Pulmonary artery endothelial cell (primary cell): ENCODE results near the gene VRK3. TPM values are rescaled to one million over a fixed set of nuclear protein-coding genes. Genes with fewer than 3 reads are reported as not detected.
A peak's percentile ranks its signal among the peaks of the same experiment; 100 is the strongest.

Experiments used
- DNase-seq: peaks from one replicate; pipeline ENCODE4 v3.0.0-alpha.2; 2011; ENCODE audit warnings: low read depth, low spot score
- total RNA-seq: library from RNA; depleted of rRNA; stranded (reverse); fragments of >200 nt; gene quantifications from 2 replicates; pipeline ENCODE4 v1.2.3, GENCODE V29; 2014

The VRK3 gene
- total RNA-seq, 1 donor from 2014 or later, result 16.4 TPM

DNA sequence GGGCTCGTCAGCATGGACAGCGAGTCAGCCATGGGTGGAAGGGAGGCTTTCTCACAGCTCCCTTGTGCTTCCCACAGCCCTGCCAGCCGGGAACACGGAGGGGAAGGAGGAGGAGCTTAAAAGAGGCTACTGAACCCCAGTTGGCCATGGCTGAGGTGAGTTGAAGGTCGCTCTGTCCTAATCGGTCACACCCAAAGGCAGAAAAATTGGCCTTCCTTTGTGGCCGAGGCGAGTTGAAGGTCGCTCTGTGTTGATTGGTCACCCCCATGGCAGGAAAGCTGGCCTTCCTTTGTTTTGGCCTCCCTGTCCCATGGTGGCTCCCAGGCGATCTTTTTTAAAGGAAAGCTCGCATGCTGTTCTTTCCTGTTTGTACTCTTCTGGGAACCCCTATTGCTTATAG lies 5.8 kb upstream of the VRK3 start:
- no peak for DNase-seq

DNA sequence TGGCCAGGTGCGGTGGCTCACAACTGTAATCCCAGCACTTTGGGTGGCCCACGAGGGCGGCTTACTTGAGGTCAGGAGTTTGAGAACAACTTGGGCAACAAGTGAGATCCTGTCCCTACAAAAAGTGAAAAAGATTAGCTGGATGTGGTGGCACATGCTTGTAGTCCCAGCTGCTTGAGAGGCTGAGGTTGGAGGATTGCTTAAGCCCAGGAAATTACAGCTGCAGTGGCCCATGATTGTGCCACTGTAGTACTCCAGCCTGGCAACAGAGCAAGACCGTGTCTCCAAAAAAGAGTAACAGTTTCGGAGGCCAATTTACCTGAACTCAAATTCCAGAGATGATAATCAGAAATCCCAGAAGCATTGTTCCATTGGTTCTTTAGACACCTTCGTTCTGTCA lies 5.1 kb upstream of the VRK3 start:
- no peak for DNase-seq

DNA sequence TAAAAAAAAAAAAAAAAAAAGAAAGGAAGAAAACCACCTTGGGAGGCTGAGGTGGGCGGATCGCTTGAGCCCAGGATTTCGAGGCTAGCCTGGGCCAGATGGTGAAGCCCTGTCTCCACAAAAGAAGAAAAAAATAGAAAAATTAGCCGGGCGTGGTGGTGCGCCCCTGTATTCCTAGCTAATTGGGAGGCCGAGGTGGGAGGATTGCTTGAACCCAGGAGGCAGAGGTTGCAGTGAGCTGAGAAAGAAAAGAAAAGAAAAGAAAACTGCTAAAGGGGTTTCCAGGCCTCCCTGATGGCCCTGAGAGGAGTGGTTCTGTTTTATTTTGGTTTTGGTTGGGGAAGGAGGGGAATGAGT lies 1.4 kb upstream of the VRK3 start:
- no peak for DNase-seq

DNA sequence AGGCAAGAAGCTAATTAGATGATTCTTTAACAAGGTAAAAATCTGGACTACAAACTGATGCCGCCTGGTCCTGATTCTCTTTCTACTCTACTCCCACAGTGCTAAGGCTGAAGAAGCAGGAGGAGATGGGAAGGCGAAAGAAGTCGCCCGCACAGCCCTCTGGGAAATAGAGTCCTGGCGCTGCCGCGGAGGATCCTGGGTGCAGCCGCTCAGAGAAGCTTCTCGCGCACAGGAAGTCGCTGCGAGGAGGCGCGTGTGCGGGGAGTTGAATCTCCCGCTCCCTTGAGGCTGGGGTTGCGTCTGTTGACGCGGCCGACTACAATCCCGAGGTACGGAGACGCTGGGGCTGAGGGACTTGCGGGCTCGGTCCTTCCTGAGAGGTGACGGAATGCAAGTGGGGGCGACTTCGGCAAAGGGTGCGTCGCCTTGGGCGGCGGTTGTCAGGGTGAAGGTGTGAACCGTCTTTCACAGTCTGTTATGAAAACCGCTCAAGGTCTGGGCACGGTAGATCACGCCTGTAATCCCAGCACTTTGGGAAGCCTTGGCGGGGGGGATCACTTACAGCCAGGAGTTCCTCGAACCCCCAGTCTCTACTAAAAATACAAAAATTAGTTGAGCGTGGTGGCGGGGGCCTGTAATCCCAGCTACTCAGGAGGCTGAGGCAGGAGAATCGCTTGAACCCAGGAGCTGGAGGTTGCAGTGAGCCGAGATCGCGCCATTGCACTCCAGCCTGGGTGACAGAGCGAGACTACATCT lies 800 bp upstream of the VRK3 start, which contains the start of gene ZNF473:
Gene ZNF473 (plus strand): TSS at position 212 of the 756 bp plus-strand sequence. CDS start 5,078 bp downstream, outside the sequence.
- peak; percentile 76 for DNase-seq

- DNase-seq, result no peak
Observed at GRCh38 chr19:50024719-50025021, 502 bp downstream of the VRK3 start.

DNA sequence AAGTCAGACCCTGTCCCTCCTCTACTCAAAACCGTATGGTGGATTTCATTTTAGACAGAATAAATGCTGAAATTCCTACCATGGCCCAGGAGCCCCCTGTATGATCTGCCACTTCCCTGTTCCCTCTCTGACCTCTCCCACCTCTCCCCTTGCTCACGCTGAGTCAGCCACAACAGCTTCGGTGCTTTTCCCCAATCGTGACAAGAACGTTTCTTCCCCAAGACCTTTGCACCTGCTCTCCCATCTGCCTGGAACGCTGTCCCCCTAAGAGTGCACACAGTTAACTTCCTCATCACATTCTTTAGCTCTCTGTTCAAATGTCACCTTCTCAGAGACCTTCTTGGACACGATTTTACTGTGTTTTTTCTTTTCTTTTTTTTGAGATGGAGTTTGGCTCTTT lies 2.3 kb downstream of the VRK3 start:
- no peak for DNase-seq

DNA sequence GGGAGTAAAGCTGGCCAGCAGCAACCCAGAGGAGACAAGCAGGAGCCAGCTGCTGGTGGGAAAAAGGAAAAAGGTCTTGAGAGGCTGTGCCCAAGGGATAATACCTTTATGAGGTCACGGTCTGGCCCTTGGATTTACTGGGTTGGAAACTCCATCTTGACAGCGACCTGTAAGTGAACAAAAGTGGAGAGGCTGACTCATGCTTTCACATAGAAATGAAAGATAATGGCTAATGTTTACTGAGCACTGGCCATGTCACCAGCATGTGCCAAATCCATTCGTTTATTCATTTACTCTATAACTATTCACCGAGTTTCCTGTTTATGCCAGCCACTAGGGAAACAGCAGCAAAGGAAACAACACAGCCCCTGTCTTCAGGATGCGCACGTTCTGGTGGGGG lies 4.7 kb downstream of the VRK3 start:
- DNase-seq, result no peak

DNA sequence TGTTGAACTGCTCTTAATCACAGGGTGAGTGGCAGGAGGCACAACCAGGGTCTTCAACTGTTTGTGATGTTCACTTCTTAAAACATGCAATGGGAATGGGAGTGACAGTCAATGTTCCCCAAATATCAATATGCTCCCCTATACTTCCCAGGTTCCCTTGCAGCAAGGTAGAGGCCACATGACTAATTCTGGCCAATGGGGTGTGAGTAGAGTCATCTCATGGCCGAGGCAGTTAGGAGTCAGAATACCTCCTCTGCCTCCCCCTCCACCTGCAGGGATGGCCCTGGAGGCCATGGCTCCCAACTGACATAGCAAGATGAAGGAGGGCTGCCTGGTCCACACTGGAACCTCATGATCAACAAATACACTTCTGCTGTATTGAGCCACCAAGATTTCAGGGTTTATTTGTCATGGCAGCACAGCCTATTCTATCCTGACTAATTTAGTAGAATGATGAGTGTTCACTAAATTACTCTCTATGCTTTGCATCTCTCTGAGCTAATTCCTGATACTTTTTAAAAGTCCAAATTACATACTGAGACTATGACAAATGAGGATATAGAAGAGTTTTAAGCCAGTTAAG lies 8.9 kb downstream of the VRK3 start:
- DNase-seq, result no peak

GRCh38 chr19:50008532-50008931 lies 16.6 kb downstream of the VRK3 start:
- DNase-seq, result no peak

GRCh38 chr19:50007947-50008346 lies 17.2 kb downstream of the VRK3 start:
- no peak for DNase-seq

GRCh38 chr19:50007170-50007569 lies 18.0 kb downstream of the VRK3 start:
- no peak for DNase-seq

DNA sequence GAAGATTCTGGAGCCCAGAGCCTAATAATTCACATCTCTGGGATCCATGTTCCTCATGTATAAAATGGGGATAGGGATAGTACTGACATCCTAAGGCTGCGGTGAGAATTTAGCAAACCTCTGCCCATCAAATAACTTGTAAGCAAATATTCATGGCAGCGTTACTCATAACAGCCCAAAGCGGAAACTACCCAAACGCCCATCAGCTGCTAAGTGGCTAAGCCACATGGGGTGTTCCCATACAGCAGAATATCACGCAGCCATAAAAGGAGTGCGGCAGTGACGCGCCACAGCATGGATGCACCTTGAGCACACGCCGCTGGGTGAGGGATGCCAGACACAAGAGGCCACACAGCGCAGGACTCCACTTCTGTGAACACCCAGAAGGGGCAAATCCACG lies 19.7 kb downstream of the VRK3 start:
- no peak for DNase-seq

DNA sequence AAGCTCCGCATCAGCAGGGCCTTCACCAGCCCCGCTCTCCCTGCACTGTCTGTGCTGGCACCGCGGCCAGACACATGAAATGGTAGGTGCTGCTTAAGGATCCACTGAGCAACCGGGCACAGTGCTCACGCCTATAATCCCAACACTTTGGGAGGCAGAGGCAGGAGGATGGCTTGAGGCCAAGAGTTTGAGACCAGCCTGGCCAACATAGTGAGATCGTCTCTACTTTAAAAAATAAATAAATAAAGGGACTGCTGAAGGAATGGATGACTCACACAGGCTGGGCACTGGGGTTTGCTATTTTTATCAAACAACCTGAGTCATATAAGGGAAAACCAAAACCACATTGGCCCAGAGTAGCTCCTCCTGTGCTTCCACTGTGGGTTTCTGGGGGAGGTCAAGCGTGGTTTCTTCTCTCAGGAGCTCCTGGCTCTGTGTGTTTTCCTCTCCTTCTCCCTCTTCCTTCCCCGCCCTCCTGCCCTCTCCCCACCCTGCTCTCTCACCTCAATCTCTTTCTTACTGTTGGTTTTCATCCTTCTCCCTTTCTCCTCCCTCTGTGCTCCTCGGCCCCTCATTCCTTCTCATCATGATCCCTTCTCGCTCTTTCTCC lies 21.3 kb downstream of the VRK3 start:
- peak; percentile 35 for DNase-seq

DNA sequence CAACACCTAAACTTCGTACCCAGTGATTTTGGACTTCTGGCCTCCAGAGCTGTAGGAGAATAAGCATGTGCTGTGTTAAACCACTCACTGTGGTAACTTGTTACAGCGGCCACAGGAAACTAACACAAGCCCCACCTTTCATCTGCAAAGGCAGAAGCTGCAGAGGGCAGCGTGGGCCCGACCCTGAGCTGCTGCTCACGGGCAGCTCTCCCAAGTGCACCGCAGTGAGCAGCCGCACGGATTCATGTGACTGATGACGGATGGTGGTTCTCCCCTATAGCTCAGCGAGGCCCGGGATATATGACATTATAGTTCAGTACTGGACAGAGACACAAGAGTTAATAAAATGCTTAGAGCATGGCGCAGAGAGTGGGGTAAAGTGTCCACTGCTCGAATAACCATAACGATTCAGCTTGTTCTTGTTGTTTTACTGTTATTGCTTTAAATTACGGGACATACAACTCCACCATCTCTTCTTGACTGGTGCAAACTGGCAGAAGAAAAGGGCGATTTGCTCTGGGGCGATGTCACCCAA lies 21.9 kb downstream of the VRK3 start:
- DNase-seq, result no peak

DNA sequence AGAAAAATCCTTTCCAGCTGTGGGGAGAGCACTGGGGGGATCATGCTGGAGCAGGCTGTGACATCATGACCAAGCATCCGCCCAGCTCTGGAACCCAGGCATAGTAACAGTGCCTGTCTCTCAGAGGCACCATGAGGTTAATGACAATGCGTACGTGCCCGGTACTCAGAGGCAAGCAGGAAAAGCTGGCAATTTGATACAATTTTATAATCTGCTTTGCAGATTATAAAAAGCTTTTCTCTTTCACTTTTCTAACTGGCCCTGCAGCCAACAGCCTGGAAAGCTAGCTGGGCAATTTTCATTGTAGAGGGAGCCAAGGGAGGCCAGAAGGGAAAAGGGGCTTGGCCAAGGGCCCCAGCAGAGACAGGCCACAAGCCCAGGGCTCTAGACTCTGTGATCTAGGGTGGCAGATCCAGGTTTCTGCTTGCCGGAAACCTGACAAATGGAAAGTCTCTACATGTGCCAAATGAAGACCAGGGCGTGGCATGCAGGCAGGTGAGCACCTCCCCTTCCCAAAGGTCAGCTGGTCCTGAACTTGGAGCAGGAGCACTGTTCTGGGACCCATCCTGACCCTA lies 22.7 kb downstream of the VRK3 start:
- no peak for DNase-seq

- DNase-seq, result no peak
Observed at GRCh38 chr19:50001775-50002174, 23.4 kb downstream of the VRK3 start.

DNA sequence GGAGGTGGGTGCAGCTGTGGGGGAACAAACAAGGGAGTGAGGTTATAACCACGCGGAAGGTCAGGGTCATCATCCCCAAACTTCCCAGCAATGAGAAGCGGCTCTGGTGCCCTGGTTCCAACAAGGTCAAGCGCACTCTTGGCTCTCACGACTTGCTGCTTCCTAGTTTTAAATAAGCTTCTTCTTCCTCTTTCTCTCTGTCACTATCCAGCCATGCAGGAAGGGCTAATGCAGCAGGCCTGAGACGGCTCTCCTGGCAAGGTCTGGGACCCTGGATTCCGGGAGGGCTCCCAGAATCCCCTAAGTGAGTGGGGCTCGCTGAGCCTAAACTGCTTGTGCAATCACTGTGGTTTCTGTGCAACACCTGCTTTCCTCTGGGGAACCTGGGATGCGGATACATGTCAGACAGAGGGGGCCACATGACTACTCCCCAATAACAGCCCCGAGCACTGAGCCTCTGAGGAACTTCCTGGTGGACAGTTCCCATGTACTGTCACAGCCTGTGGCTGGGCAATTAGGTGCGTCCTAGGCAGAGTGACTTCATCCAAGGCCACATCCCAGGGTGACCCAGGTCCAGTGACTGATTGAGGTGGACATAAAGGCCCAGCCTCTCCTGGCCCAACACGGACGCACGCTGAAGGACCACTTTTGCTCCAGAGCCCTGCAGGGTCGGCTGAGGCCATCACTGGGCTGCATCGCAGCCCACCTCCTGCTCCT lies 24.2 kb downstream of the VRK3 start:
- DNase-seq, result no peak

GRCh38 chr19:50000038-50000840 lies 24.9 kb downstream of the VRK3 start:
- no peak for DNase-seq

DNA sequence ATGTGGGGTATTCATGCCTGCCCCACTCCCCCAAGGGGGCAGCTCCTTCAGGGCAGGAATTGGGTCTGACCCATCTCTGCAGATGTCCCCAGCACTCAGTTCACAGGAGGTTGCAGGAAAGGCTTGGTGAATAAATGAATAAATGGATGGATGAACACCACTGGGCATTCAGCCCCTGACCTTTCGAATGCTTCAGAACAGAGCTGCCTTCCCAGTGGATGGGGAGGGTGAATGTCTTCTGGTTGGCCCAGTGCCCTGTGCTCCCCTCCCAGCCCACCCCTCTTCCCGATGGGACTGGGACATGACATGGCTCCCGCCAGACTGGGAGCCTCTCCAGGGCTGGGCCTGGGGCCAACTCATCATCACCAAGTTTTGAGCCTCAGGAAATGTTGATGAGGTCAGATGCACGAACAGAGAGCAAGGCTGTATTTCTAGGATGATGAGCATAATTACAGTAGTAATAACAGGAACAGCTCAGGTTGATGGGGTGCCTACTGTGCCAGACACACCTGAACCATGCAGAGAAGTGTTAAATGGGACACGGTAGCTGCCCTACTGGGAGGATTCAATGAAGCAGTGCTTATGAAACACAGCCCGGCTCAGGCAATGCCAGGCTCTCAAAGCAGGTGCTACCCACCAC lies 25.7 kb downstream of the VRK3 start:
- no peak for DNase-seq

DNA sequence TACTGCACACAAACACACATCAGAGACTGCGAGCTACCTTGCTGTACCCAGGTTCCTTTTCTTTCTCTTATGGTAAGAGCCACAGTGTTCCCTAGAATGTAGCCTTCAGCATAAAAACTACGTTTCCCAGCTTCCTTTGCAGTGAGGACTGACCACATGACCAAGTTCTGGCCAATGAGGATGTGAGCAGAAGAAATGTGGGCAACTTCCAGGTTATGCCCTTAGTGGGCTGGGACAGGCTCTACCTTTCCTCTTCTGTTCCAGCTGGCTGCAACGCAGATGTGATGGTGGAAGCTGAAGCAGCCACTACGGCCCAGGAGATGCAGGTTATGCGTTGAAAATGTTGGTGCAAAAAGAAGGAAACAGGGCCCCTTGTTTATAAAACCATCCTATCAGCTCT lies 27.5 kb downstream of the VRK3 start:
- no peak for DNase-seq

DNA sequence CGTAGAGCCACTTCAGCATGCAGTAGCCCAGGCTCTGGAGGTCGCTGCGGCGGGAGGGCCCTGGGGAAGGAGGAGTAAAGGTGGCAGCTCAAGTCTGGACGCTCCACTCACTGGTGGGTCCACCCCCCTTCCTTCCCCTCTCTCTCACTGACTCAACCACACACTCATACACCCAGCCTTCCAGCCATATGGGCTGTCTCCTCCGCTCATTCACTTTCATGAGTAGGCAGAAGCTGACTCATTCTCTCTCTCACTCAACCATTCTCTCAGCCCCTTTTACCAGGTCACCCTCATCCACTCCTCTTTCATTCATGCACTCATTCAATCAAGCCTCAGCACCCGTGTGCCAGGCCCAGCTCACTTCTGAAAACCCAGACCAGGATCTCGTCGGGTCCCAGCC lies 36.7 kb downstream of the VRK3 start:
- no peak for DNase-seq
